GM12891 (cell line): ENCODE results near the gene DCLRE1C.
"Not testable (repeated sequence)": the region's sequence is repeated elsewhere in the genome, so short reads cannot be mapped to it uniquely, and the experiment has no call there.

Source experiments
- DNase-seq: peaks from one replicate; pipeline ENCODE4 v3.0.0; 2011; ENCODE audit warnings: low spot score; ENCODE audit not compliant: insufficient read length
- FAIRE-seq: peaks from 2 replicates; lab custom pipeline; 2011; peaks lifted over from hg19 to GRCh38; lab: Jason Lieb, UNC
- PAX5 ChIP-seq: IDR thresholded peaks from 2 replicates; pipeline ENCODE4 v1.6.1; 2011; ENCODE audit warnings: low read length, moderate library complexity, mild to moderate bottlenecking; ENCODE audit not compliant: insufficient read depth, severe bottlenecking
- POLR2A ChIP-seq: IDR thresholded peaks from 2 replicates; pipeline ENCODE4 v1.6.1; 2011; ENCODE audit warnings: low read depth, low read length, control low read depth
- POLR2AphosphoS5 ChIP-seq: IDR thresholded peaks from 2 replicates; pipeline ENCODE4 v1.6.1; 2011; ENCODE audit warnings: low read depth, low read length, control low read depth
- POU2F2 ChIP-seq: IDR thresholded peaks from 2 replicates; pipeline ENCODE4 v1.6.1; 2011; ENCODE audit warnings: low read depth, mild to moderate bottlenecking, control low read depth, low read length, moderate library complexity
- SPI1 ChIP-seq: IDR thresholded peaks from 2 replicates; pipeline ENCODE4 v1.6.1; 2011; ENCODE audit warnings: low read depth, low read length, control low read depth
- TAF1 ChIP-seq: IDR thresholded peaks from 2 replicates; pipeline ENCODE4 v1.6.1; 2011; ENCODE audit warnings: low read depth, low read length, control low read depth

The DCLRE1C gene

GRCh38 chr10:14945108-14945507, 8.8 kb downstream of the DCLRE1C start:
- FAIRE-seq (no peak), DNase-seq (no peak)
- no peak for TF ChIP-seq TAF1

- not testable (repeated sequence) for DNase-seq
- FAIRE-seq, result peak; percentile 84
These were observed 11.0 kb downstream of the DCLRE1C start for GRCh38 chr10:14942950-14943338.

- TF ChIP-seq SPI1, result peak; percentile 91
- DNase-seq (peak; percentile 13), FAIRE-seq (peak; percentile 96)
These were observed 11.5 kb downstream of the DCLRE1C start for GRCh38 chr10:14942147-14942949.

- not testable (repeated sequence) for DNase-seq, FAIRE-seq
- peak; percentile 42 for TF ChIP-seq SPI1
These were observed 14.9 kb downstream of the DCLRE1C start for GRCh38 chr10:14938971-14939370.

- FAIRE-seq (no peak), DNase-seq (no peak)
- no peak for TF ChIP-seq TAF1
These were observed 17.3 kb downstream of the DCLRE1C start for GRCh38 chr10:14936584-14936983.

GRCh38 chr10:14930610-14931009, 23.3 kb downstream of the DCLRE1C start:
- TF ChIP-seq SPI1, result no peak
- no peak for TF ChIP-seq PAX5
- TF ChIP-seq TAF1, result no peak
- no peak for TF ChIP-seq POLR2AphosphoS5
- TF ChIP-seq POU2F2, result no peak
- no peak for TF ChIP-seq POLR2A
- FAIRE-seq, result no peak

GRCh38 chr10:14926722-14927416, 27.0 kb downstream of the DCLRE1C start:
- FAIRE-seq, result peak; percentile 95
- TF ChIP-seq POU2F2 (no peak), SPI1 (peak; percentile 97)
- peak; percentile 57 for DNase-seq

More at GRCh38 chr10:14930610-14931009, 23.3 kb downstream of the DCLRE1C start:
- no peak for DNase-seq

- DNase-seq (no peak), FAIRE-seq (peak; percentile 75)
- TF ChIP-seq POU2F2 (no peak), POLR2A (no peak), SPI1 (no peak), POLR2AphosphoS5 (no peak)
These were observed 27.8 kb downstream of the DCLRE1C start for GRCh38 chr10:14926061-14926470.

GRCh38 chr10:14925268-14925667, 28.6 kb downstream of the DCLRE1C start:
- no peak for FAIRE-seq

GRCh38 chr10:14924013-14924412, 29.9 kb downstream of the DCLRE1C start:
- DNase-seq (no peak), FAIRE-seq (no peak)
- no peak for TF ChIP-seq TAF1
- TF ChIP-seq SPI1, result no peak

More at GRCh38 chr10:14925268-14925667, 28.6 kb downstream of the DCLRE1C start:
- no peak for DNase-seq
- TF ChIP-seq PAX5 (no peak), SPI1 (no peak), POLR2AphosphoS5 (no peak), POU2F2 (no peak), TAF1 (no peak), POLR2A (no peak)

GRCh38 chr10:14918964-14919363, 34.9 kb downstream of the DCLRE1C start:
- DNase-seq (no peak), FAIRE-seq (peak; percentile 23)
- TF ChIP-seq POLR2AphosphoS5 (no peak), POLR2A (no peak), SPI1 (no peak), PAX5 (no peak), POU2F2 (no peak), TAF1 (no peak)

- DNase-seq (no peak), FAIRE-seq (no peak)
- TF ChIP-seq POLR2AphosphoS5 (no peak), TAF1 (no peak), SPI1 (no peak), POLR2A (no peak), POU2F2 (no peak), PAX5 (no peak)
These were observed 36.1 kb downstream of the DCLRE1C start for GRCh38 chr10:14917827-14918226.
